ENCODE results near the gene THSD4.
"Not testable (repeated sequence)": the region's sequence is repeated elsewhere in the genome, so short reads cannot be mapped to it uniquely, and the experiment has no call there.

The THSD4 gene

GRCh38 chr15:71124937-71125790, 9.9 kb downstream of the THSD4 start:
- no peak for DNase-seq

GRCh38 chr15:71125831-71126450, 10.7 kb downstream of the THSD4 start:
- no peak for DNase-seq

GRCh38 chr15:71127083-71127482, 11.8 kb downstream of the THSD4 start:
- no peak for DNase-seq

- not testable (repeated sequence) for DNase-seq
Observed at GRCh38 chr15:71128159-71128558, 12.9 kb downstream of the THSD4 start.

GRCh38 chr15:71128939-71129562, 13.8 kb downstream of the THSD4 start:
- no peak for DNase-seq

GRCh38 chr15:71129669-71130068, 14.4 kb downstream of the THSD4 start:
- no peak for DNase-seq

- DNase-seq = no peak
Observed at GRCh38 chr15:71131601-71132362, 16.5 kb downstream of the THSD4 start.

- DNase-seq = no peak
Observed at GRCh38 chr15:71133747-71134472, 18.6 kb downstream of the THSD4 start.

- DNase-seq = no peak
Observed at GRCh38 chr15:71136159-71136783, 21.0 kb downstream of the THSD4 start.

GRCh38 chr15:71136793-71137518, 21.7 kb downstream of the THSD4 start:
- DNase-seq = no peak

- DNase-seq = no peak
Observed at GRCh38 chr15:71138473-71138872, 23.2 kb downstream of the THSD4 start.

- DNase-seq = no peak
Observed at GRCh38 chr15:71139241-71139640, 24.0 kb downstream of the THSD4 start.

GRCh38 chr15:71141572-71141971, 26.3 kb downstream of the THSD4 start:
- no peak for DNase-seq

- no peak for DNase-seq
Observed at GRCh38 chr15:71142780-71143179, 27.5 kb downstream of the THSD4 start.

GRCh38 chr15:71143373-71144310, 28.4 kb downstream of the THSD4 start:
- no peak for DNase-seq

GRCh38 chr15:71145648-71146047, 30.4 kb downstream of the THSD4 start:
- no peak for DNase-seq

GRCh38 chr15:71146580-71146982, 31.3 kb downstream of the THSD4 start:
- DNase-seq = no peak

- DNase-seq = no peak
Observed at GRCh38 chr15:71148048-71148447, 32.8 kb downstream of the THSD4 start.

- no peak for DNase-seq
Observed at GRCh38 chr15:71149646-71150557, 34.6 kb downstream of the THSD4 start.

All from GOT3 (cell line).